HG03039 (cell line): ENCODE results near the gene IQCM.

Experiments
- ATAC-seq: cut with Tn5 transposase; IDR thresholded peaks from one replicate; pipeline ENCODE4 v1.9.1; 2021; ENCODE audit warnings: mild to moderate bottlenecking, moderate library complexity; ENCODE audit not compliant: unreplicated experiment

Gene IQCM

DNA sequence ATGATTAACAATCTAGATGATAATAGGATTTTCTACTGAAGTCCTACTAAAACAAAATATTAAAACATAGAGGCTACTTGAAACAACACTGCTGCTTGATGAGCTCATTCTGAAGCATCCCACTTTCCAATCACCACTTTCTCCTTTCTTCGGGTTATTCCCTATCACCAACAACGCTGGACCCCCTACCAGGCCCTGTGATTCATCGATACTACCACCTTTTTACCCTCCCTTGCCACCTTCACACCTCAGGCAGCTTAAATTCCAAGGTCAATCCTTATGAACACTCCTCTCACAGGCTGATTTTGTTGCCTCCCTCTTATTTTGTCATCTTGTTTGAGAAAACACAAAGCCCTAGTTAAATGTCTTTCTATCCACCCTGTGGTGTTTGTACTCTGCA is 102.6 kb downstream of the IQCM start:
- no peak for ATAC-seq

- ATAC-seq = no peak
These were observed 103.9 kb downstream of the IQCM start for GRCh38 chr4:149711593-149712365.

GRCh38 chr4:149709640-149710039 is 106.0 kb downstream of the IQCM start:
- ATAC-seq = no peak

- no peak for ATAC-seq
These were observed 107.0 kb downstream of the IQCM start for GRCh38 chr4:149708513-149709130.

- no peak for ATAC-seq
These were observed 107.8 kb downstream of the IQCM start for GRCh38 chr4:149707862-149708261.

DNA sequence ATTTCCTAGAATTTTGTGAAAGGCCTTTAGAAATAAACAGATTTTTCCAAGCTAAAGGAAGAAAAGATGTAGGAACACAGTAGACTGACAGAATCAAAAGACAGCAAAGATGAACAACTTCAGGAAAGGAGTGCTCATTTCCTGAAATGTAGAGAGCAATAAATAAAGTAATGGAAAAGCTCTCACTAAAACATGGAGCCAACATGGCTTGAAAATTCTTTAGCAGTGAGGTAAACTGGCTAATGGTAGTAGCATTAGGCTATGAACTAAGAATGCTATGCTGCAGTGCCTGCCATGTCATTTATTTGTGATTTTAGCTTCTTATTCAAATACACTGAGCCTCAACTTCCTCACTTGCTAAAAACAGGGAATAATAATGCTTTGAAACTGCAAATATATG is 108.7 kb downstream of the IQCM start:
- no peak for ATAC-seq

DNA sequence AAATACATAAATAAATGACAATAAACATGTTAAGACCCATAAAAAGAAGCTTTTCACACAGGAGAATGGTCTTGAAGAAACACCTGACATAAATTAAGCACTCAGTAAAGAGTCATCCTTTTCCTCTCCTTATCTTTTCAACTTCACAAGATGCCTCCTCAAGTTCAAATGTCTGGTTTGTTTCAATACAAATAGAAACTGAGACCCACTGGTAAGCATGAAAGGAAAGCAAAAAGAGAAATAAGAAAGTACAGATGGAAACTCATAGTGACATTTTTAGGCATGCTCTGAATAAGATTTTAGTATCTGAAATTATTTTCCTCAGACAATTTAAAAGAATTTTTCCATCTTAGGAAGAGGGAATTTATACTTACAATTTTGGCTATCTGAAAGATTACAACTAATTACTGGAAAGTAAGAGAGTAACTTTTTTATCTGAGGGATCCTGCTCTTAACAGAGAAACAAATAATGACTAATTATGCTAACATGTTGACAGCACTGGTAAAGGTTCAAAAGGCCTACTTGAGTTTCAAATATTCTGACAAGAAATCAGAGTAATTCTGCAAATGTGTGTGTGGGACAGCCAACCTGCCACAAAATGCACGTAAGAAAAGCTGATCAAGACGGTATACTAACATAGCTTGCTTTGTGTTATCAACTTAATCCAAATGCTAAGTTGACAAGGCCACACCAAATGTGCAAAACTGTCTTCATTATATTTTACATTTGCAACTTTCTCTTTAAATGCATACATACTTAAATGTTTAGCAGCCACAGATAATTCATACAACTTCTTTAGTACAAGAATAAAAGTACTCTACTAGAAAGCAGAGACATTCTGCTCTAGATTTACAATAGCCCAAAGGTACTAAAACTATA is 113.0 kb downstream of the IQCM start:
- ATAC-seq = peak; percentile 48

DNA sequence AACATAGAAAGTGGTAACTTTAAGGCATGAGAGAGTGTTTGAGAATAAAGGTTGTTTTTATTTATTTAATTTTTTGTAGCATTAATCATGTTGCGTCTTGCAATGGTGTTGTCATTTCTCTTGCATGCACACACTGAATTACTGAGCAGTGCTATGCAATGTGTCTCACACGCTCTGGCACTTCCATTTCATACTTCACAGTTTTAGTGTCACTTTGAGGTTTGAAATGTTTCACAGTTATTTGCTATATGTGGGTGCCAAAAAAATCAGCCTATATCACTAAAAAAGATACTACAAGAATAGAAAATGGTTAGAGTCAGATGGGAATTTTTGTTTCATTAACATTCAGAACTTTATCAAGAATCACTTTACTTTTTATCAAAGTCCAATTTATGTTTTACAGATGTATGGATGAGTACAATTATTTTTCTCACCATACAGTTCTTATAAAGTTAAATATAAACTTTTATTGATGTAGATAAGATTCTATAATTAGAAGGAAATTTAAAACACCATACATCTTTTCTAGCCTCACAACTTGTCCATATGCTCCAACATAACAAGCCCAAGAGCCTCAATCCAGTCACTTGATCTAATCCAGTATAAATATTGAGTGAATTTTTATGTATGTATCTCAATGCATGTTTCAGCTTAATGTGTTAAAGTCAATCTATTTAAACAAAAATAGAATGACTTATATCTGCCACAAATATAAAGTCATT is 114.0 kb downstream of the IQCM start:
- ATAC-seq = no peak

- no peak for ATAC-seq
These were observed 115.4 kb downstream of the IQCM start for GRCh38 chr4:149700272-149700671.

DNA sequence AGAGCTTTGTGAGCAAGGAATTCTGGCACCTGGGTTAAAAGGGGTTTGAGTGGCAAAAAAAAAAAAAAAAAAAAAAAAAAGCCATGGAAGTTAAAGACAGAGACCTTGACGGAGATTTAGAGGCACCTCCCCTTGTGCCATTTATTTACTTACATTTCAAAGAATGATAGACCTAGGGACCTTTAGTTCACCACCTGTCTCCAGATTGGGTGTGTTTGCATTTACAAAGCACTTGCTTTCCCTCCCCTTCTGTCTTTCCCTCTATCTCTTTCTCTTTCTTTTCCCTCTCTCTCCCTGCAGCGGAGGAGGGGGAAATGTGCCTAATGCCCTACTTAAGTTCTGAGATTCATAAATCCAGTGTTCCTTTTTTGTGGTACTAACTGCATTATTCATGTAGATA is 116.0 kb downstream of the IQCM start:
- ATAC-seq = no peak

DNA sequence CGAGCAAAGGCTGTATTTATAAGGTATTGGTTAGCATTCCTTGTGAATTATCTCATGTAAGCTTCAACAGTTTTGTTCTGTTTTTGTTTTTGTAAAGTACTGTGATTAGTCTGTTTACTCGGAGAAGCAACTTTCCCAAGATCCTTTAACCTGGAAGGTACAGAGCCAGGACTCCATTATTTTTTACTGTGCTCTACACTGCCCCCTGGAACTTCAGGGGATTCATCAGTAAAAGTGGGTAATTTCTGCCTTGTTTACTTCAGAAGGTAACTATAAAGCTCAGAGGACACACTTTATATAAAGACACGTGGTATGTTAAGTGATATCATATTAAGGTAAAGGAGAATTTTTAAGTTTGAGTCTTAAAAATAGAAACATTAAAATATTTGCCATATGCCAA is 124.9 kb downstream of the IQCM start:
- no peak for ATAC-seq

- no peak for ATAC-seq
These were observed 131.1 kb downstream of the IQCM start for GRCh38 chr4:149684516-149684915.

GRCh38 chr4:149676076-149676475 is 139.6 kb downstream of the IQCM start:
- peak; percentile 59 for ATAC-seq

DNA sequence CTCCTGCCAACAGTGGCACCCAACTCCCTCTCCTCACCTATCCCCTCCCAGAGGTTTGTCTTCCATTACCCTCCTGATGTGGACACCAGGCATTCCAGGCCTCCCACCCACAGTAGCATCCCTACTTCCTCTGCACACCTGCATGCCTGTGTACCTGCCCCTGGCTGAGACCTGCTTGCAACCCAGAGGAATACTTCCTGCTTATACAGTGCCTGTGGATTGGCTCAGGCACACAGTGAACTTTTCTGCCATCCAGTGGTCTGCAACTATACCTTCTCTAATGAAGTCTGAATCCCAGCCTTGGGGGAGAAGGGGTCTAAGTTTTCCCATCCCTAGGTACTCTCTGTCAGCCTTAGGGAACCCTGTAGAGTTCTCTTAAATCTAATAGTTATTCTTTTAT is 169.9 kb downstream of the IQCM start:
- no peak for ATAC-seq

DNA sequence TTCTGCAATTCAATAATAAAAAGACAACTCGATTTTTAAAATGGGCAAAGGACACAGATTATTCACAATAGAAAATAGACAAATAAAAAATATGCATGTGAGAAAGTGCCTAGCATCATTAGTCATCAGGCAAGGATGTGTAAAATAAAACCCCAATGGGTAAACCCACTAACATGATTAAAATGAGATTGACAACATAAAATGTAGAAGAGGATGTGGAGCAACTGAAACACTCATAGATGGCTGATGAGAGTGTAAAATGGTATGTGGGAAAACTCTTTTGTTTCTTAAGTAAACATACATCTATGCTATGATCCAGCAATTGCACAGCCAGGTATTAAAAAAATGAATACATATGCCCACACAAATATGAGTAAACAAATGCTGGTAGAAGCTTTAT is 177.6 kb downstream of the IQCM start:
- ATAC-seq = no peak

- no peak for ATAC-seq
These were observed 181.3 kb downstream of the IQCM start for GRCh38 chr4:149634368-149634767.

GRCh38 chr4:149631629-149632028 is 184.0 kb downstream of the IQCM start:
- no peak for ATAC-seq

GRCh38 chr4:149630064-149630463 is 185.6 kb downstream of the IQCM start:
- ATAC-seq = no peak

DNA sequence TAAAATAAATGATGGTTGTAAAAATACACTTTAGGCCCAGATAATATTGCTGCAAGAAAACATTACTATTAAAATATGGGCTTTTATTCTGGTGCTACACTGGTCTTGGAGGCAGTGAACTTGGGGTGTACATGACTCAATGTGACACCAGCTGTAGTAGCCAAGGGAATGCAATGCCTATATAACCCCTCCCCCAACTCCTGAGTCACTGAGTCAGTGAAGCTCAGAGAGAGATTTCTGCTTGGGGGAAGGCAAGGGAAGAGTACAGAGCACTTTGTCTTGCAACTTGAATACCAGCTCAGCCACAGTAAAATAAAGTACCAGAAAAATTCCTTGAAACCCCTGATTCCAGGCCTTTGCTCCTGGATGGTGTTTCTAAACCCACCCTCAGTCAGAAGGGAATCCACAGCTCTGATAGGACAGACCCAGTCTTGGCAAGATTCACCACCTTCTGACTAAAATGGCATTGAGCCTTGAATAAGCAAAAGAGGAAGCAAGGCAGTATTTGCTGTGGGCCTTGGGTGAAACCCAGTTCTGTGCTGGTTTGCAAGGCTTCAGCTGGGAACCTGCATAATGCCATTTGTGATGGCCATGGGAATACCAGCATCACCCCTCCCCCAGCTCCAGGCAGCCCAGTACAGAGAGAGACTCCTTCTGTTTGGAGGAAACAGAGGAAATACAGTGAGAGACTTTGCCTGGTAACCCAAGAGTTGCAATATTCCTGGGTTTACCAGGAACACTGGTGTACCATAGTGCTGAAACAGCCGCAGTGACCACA is 209.9 kb downstream of the IQCM start:
- ATAC-seq = no peak

DNA sequence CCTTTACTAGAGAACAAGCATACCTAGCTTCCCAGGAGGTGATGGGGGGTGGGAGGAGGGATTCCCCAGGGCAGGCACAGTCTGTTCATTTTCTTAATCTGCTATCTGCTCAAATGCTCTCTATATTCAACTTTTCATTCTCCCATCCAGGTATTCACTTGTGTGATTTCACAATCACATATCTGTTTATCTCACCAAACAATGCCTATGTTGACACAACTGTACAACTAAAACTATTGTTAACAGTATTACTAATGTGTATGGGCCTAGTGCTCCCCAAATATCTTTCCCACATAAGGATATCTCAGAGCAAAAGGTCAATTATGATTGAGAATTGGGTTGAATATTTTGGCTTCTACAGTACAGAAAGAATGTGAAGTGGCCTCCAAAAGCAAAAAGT is 210.8 kb downstream of the IQCM start:
- no peak for ATAC-seq
